Tibial artery (tissue), 4 donors: ENCODE data around the gene RNF220.
A peak's percentile ranks its signal among the peaks of the same experiment; 100 is the strongest.

Experiments
- DNase-seq, 2 donors: peaks; one replicate each; pipeline ENCODE4 v3.0.0-alpha.2; 2019
- H3K27ac ChIP-seq, 2 donors: fragments of 200-600 bp; sonication (generic) in 1 of 2; 1 replicate in 1 of 2; 2 replicates in 1 of 2; pipeline ENCODE4 v1.5.1; 2018 to 2019; ENCODE audit warnings: mild to moderate bottlenecking in 1 of 2
- H3K27me3 ChIP-seq, 2 donors: fragments of 200-600 bp; sonication (generic) in 1 of 2; one replicate each; pipeline versions ENCODE4 v1.5.1 to v1.6.0; 2016 to 2019
- H3K36me3 ChIP-seq, 3 donors: fragments of 200-600 bp; sonication (generic) in 2 of 3; one replicate each; pipeline ENCODE4 v1.5.1; 2016 to 2019; ENCODE audit warnings: mild to moderate bottlenecking in 2 of 3
- H3K4me1 ChIP-seq, 4 donors: fragments of 200-600 bp; sonication (generic) in 2 of 4; 1 replicate in 3 of 4; 2 replicates in 1 of 4; pipeline ENCODE4 v1.5.1; 2016 to 2019
- H3K4me3 ChIP-seq, 2 donors: fragments of 200-600 bp; sonication (generic) in 1 of 2; 1 replicate in 1 of 2; 2 replicates in 1 of 2; pipeline ENCODE4 v1.5.1; 2018 to 2019; ENCODE audit warnings: mild to moderate bottlenecking in 2 of 2
- H3K9me3 ChIP-seq, 3 donors: fragments of 200-600 bp; sonication (generic) in 1 of 3; one replicate each; pipeline ENCODE4 v1.5.1; 2016 to 2019
- intact Hi-C: fragments of 100-400 bp; cut with DNase I; formaldehyde crosslinking; loops from one replicate; pipeline ENCODE4 v1.15.0; 2023; ENCODE audit warnings: low total_unique reads
- TF ChIP-seq, protein P1 (sequence below), 2 experiments: fragments of 200-600 bp in 1 of 2; fragments of 450-650 bp in 1 of 2; IDR thresholded peaks; one replicate each; pipeline ENCODE4 v1.5.1; 2017 to 2019; ENCODE audit warnings: antibody characterized with exemption in 2 of 2, mild to moderate bottlenecking in 1 of 2, moderate library complexity in 1 of 2

Gene RNF220

DNA sequence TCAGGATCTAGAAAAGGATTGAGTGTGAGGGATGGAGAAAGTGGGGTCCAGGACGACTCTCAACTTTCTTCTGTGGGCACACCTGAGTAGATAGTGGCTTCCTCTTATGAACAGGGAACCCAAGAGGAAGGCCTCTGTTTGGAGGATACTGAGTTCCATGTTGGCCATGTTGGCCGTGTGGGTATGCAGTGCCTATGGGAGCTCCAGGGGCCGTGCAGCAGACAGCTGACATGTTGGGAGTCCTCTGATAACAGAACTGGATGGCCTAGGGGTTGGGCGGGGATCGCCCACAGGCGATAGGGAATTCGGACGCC is 226.2 kb downstream of the RNF220 start:
- Histone ChIP-seq H3K27ac (peak overlapping the region; percentile 92 to 94), H3K27me3 (no peaks in the 10 kb centered on the region), H3K4me1 (peaks cover 0 to 28% (median 20%) of the 10 kb centered on the region in 4 donors), H3K9me3 (no peaks in the 10 kb centered on the region), H3K36me3 (peaks cover 4 to 23% (median 17%) of the 10 kb centered on the region in 3 donors), H3K4me3 (peak overlapping the region; percentile 64 to 90)
- DNase-seq = no peak
- intact Hi-C loops = no loop called here
- TF ChIP-seq, protein P1, sequence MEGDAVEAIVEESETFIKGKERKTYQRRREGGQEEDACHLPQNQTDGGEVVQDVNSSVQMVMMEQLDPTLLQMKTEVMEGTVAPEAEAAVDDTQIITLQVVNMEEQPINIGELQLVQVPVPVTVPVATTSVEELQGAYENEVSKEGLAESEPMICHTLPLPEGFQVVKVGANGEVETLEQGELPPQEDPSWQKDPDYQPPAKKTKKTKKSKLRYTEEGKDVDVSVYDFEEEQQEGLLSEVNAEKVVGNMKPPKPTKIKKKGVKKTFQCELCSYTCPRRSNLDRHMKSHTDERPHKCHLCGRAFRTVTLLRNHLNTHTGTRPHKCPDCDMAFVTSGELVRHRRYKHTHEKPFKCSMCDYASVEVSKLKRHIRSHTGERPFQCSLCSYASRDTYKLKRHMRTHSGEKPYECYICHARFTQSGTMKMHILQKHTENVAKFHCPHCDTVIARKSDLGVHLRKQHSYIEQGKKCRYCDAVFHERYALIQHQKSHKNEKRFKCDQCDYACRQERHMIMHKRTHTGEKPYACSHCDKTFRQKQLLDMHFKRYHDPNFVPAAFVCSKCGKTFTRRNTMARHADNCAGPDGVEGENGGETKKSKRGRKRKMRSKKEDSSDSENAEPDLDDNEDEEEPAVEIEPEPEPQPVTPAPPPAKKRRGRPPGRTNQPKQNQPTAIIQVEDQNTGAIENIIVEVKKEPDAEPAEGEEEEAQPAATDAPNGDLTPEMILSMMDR (IDR thresholded peaks at IDR 0.05) = no peak

DNA sequence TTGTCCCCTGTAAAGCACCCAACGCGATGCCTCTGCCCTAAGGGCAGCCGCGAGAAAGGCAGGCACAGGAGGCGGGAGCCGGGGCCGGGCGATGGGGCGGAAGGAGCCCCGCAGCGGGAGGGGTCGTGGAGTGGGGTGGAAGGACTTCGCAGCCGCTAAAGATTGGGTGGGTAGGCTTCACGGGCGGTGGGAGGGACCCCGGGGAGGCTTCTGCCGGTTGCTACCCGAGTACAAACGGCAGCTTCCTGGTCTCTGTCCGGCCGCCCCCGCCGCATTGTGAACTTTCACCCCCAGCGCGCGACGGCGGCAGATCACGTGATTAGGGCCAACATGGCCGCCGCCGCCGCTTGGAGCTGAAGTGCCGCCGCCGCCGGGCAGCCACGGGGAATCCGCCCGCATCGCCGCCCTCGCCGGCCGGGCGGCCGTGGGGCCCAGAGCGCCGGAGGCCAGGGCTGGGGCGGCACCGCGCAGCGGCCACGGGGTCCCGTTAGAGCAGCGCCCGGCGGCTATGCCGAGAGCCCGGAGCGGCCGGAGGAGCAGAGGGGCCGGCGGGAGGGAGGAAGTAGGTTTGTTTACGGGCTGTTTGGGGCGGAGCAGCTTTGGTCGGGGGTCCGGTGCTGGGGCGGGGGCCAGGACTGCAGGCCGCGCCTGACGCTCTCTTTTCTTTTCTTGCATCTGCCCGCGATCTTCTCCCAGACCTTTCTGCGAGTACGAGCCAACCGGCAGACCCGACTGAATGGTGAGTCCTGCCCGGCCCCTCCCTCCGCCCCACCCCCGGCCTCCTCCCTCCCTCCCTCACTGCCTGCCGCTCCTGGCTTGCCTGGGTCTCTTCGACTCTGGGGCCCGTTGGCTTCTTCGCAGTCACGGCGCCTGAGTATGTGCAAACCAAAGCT is 226.8 kb downstream of the RNF220 start:
- H3K4me3 ChIP-seq = peak overlapping the region; percentile 64 to 90
- H3K4me1 ChIP-seq = peaks cover 0 to 28% (median 22%) of the 10 kb centered on the region in 4 donors
- intact Hi-C loops = loop anchor here (2.0 kb wide), 1 partner anchor 41 kb away; no protein-coding TSS in a partner anchor
- peak; percentile 91 to 93 for DNase-seq
- H3K36me3 ChIP-seq = peaks cover 10 to 30% (median 23%) of the 10 kb centered on the region in 3 donors
- no peaks in the 10 kb centered on the region for H3K9me3 ChIP-seq
- no peaks in the 10 kb centered on the region for H3K27me3 ChIP-seq
- peak overlapping the region; percentile 92 to 94 for H3K27ac ChIP-seq
- TF ChIP-seq, protein P1 (IDR thresholded peaks at IDR 0.05) = peak in 1 of 2 experiments; percentile 18

GRCh38 chr1:44632598-44632997 is 227.5 kb downstream of the RNF220 start:
- no peak for DNase-seq
- H3K4me3 ChIP-seq = peak overlapping the region; percentile 64 to 90
- H3K4me1 ChIP-seq = peaks cover 0 to 28% (median 22%) of the 10 kb centered on the region in 4 donors
- intact Hi-C loops = loop anchor here (2.0 kb wide), 1 partner anchor 40 kb away; no protein-coding TSS in a partner anchor
- peak overlapping the region; percentile 92 to 94 for H3K27ac ChIP-seq
- TF ChIP-seq, protein P1 (IDR thresholded peaks at IDR 0.05) = no peak
- no peaks in the 10 kb centered on the region for H3K9me3 ChIP-seq
- H3K36me3 ChIP-seq = peaks cover 17 to 37% (median 30%) of the 10 kb centered on the region in 3 donors
- H3K27me3 ChIP-seq = no peaks in the 10 kb centered on the region

DNA sequence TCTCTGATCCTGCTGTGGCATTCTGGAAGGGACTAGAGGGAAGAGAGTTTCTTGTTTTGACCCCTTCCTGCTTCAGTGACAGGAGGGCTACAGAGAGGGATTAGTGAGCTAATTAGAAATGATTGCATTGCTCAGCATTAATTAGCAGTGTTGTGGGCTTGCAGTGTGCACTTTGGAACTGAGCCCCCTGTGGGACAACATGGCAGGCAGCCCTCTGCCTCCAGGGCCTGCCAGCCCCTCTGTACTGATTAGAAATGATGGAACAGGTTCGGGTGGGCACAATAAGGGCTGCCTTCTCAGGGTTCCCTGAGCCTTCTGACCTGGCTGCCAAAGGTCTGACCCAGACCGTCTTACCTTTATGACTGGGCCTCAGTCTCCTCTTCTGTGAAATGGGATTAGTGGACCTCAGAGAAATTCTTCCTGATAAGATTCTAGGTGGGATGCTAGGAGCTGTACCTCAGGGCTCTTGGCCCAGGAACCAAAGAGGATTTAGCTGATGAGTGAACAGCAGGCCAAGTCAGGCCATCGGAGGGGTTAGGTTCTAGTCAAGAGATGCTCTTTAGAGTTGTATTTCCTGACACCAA is 229.6 kb downstream of the RNF220 start:
- Histone ChIP-seq H3K9me3 (no peaks in the 10 kb centered on the region), H3K36me3 (peaks cover 31 to 58% (median 50%) of the 10 kb centered on the region in 3 donors), H3K27ac (no peak overlapping the region), H3K27me3 (no peaks in the 10 kb centered on the region), H3K4me1 (peaks cover 0 to 28% (median 22%) of the 10 kb centered on the region in 4 donors), H3K4me3 (no peak overlapping the region)
- intact Hi-C loops = no loop called here
- DNase-seq = no peak
- TF ChIP-seq, protein P1 (IDR thresholded peaks at IDR 0.05) = no peak

DNA sequence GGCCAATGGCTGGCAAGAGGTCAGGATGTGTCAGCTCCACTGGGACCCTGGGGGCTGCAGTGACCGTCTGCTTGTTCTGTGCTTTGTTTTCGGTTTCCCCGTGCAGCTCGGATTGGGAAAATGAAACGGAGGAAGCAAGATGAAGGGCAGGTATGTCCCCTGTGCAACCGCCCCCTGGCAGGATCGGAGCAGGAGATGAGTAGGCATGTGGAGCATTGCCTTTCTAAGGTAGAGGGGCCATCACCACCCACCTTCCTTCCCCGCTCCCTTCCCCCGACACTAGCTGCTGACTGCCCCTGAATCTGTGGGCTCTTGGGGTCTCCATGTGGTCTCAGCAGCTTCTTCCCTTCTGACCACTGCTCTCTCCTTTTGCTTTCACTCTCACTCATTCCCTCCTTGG is 230.4 kb downstream of the RNF220 start:
- no peak for DNase-seq
- Histone ChIP-seq H3K4me1 (peaks cover 0 to 28% (median 22%) of the 10 kb centered on the region in 4 donors), H3K9me3 (no peaks in the 10 kb centered on the region), H3K27ac (no peak overlapping the region), H3K4me3 (no peak overlapping the region), H3K36me3 (peaks cover 31 to 65% (median 57%) of the 10 kb centered on the region in 3 donors), H3K27me3 (no peaks in the 10 kb centered on the region)
- intact Hi-C loops = no loop called here
- TF ChIP-seq, protein P1 (IDR thresholded peaks at IDR 0.05) = no peak
